Activated T-cell treated with anti-CD3 and anti-CD28 coated beads, Interleukin-2, amount 50 U/mL, for 72 hours (primary cell): ENCODE data around the gene KRT37. TPM values are rescaled to one million over a fixed set of nuclear protein-coding genes. Genes with fewer than 3 reads are reported as not detected.
A peak's percentile ranks its signal among the peaks of the same experiment; 100 is the strongest.
"Not testable (repeated sequence)": the region's sequence is repeated elsewhere in the genome, so short reads cannot be mapped to it uniquely, and the experiment has no call there.

ENCODE experiments used
- ATAC-seq, 2 donors: fragments of 150-1000 bp; cut with Tn5 transposase; replicated peaks in 1 of 2; 2 replicates each; pipeline ENCODE4 v1.10.0; 2021; ENCODE audit warnings: moderate library complexity in 2 of 2, mild to moderate bottlenecking in 1 of 2
- DNase-seq, 2 donors: peaks; one replicate each; pipeline ENCODE4 v3.0.0; 2021 to 2022; ENCODE audit warnings: mixed read lengths in 1 of 2
- H3K27ac Mint-ChIP-seq: one replicate; pipeline ENCODE4 v1.8.0; 2022; ENCODE audit warnings: mild to moderate bottlenecking, moderate library complexity, mixed read lengths
- H3K27me3 Mint-ChIP-seq: one replicate; pipeline ENCODE4 v1.8.0; 2022; ENCODE audit warnings: low read depth, mixed read lengths
- H3K36me3 Mint-ChIP-seq, 2 donors: one replicate each; pipeline ENCODE4 v1.8.0; 2022; ENCODE audit warnings: mixed read lengths in 2 of 2, mild to moderate bottlenecking in 1 of 2; ENCODE audit not compliant: insufficient read depth in 2 of 2
- H3K4me1 Mint-ChIP-seq: one replicate; pipeline ENCODE4 v1.8.0; 2022; ENCODE audit warnings: low read depth, mixed read lengths
- H3K4me3 Mint-ChIP-seq, 2 donors: one replicate each; pipeline ENCODE4 v1.8.0; 2022; ENCODE audit warnings: mild to moderate bottlenecking in 2 of 2, mixed read lengths in 2 of 2, moderate library complexity in 2 of 2
- H3K9me3 Mint-ChIP-seq, 2 donors: one replicate each; pipeline ENCODE4 v1.8.0; 2022; ENCODE audit warnings: mixed read lengths in 2 of 2
- total RNA-seq, 2 donors: library from RNA; stranded (reverse); gene quantifications; one replicate each; pipeline ENCODE4 v1.2.3, GENCODE V29; 2022

The KRT37 gene
- total RNA-seq, 2 donors from 2014 or later: not detected

DNA sequence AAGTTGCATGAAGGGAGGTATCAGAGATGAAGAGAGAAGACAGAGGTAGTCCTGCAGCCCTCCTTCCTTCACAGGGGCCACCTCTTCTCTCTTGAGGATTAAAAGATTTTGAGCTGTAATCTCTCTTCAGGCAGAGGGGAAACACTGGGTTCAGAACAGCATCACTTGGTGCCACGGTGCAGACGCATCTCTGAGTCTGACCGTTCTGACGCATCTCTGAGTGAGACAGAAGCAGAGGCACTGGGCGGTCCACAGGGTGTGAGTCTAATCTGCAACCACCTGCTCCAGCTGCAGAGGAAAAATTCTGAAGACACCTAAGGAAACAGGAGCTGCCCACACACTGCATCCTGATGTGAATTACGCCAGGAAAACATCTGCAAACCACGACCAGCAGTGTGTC, 5.3 kb upstream of the KRT37 start:
- ATAC-seq: no peak
- H3K36me3 Mint-ChIP-seq: no peaks in the 10 kb centered on the region
- H3K27me3 Mint-ChIP-seq: no peaks in the 10 kb centered on the region
- H3K9me3 Mint-ChIP-seq: no peaks in the 10 kb centered on the region
- H3K4me3 Mint-ChIP-seq: no peak overlapping the region
- no peaks in the 10 kb centered on the region for H3K4me1 Mint-ChIP-seq
- DNase-seq: no peak
- H3K27ac Mint-ChIP-seq: no peak overlapping the region

DNA sequence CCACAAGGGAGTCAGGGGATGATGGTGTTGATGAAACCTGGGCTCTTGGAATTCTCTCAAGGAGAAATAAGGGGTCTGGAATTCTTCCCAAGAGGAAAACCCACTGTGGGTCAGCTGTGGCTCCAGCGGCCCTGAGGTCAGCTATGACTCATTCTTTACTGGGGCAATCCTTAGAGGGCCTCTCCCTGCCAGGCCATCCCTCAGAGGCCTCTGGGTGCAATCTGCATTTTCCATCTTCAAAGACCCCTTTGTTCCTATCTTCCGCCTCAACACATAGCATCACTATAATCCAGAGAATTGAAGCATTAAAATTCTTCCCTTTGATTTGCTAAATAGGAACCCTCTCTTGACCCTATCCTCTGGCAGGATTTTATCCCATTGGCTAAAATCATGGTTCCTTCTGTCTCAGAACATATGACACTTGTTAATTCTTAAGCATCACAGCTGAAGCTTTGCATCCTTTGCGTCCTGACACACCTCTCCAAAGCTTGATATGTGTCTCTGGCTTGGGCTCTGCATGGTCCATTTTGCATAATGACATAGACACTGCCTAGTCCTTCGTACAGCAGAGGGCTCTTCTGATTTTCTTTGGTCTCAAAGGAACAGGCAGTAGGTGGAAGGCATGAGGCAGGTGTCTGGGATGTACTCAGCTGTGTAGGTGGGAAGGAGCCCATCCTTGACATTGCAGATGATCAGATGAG, 4.4 kb upstream of the KRT37 start:
- Mint-ChIP-seq H3K36me3 (no peaks in the 10 kb centered on the region), H3K4me3 (no peak overlapping the region), H3K27me3 (no peaks in the 10 kb centered on the region), H3K4me1 (no peaks in the 10 kb centered on the region), H3K9me3 (no peaks in the 10 kb centered on the region), H3K27ac (no peak overlapping the region)
- ATAC-seq: no peak
- no peak for DNase-seq

DNA sequence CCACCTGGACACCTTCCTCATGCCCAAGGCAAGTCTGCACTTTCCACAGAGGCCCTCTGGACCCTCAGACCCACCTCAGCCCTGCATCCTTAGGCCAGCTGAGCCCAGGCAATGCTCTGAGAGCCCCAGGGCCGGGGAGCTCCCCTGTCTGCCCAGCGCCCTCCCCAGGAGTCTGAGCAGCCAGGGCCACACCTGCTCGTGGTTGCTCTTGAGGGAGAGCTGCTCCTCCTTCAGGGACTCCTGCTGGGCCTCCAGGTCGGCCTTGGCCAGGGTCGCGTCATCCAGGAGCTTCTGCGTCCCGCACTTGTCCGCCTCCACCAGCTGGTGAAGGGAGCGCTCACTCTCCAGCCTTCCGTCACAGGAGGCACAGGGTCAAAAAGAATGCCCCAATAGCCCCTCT, 1.8 kb downstream of the KRT37 start:
- H3K4me3 Mint-ChIP-seq, ATAC-seq, H3K4me1 Mint-ChIP-seq, H3K27me3 Mint-ChIP-seq, H3K9me3 Mint-ChIP-seq, DNase-seq, H3K36me3 Mint-ChIP-seq, H3K27ac Mint-ChIP-seq: not testable (repeated sequence)

DNA sequence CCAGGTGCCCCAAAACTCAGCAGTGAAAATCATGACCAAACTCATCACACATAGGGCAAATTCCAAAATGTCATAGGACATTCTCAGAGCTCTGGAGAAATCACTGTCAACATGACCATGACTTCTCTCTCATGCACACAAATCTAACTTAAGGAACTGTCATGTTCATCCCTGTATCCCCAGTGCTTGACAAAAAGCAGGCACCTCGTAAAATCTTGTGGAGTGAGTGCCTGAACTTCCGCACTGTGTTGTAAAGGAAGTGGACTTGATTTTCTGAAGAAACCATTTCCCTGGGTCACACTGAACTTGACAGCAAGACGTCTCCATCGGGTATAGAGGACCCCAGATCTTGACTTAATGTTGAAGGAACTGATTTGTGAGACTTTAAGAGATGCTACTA, 2.8 kb downstream of the KRT37 start:
- Mint-ChIP-seq H3K4me1 (no peaks in the 10 kb centered on the region), H3K4me3 (no peak overlapping the region), H3K9me3 (no peaks in the 10 kb centered on the region)

DNA sequence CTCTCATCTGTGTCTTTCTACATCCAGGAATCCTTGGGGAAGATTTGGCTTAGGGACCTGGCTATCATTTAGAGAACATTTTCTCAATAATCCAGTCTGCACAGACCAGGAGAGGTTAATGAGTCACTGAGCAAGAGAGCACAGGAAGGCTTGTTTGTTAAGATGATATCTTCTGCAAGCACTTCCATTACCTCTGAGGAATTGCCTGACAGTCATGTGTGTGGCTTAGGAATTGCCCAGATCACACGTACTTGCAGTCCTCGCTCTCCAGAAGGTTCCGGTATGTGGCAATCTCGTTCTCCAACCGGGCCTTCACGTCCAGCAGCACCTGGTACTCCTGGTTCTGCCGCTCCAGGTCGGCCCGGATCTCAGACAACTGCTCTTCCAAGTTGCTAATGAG, 3.3 kb downstream of the KRT37 start:
- no peak overlapping the region for H3K27ac Mint-ChIP-seq
- H3K36me3 Mint-ChIP-seq: no peaks in the 10 kb centered on the region
- no peaks in the 10 kb centered on the region for H3K4me1 Mint-ChIP-seq
- ATAC-seq: no peak
- no peak overlapping the region for H3K4me3 Mint-ChIP-seq
- no peaks in the 10 kb centered on the region for H3K27me3 Mint-ChIP-seq
- DNase-seq: no peak
- H3K9me3 Mint-ChIP-seq: no peaks in the 10 kb centered on the region

More for the DNA sequence above, 2.8 kb downstream of the KRT37 start:
- no peak overlapping the region for H3K27ac Mint-ChIP-seq
- ATAC-seq (no peak), DNase-seq (no peak)
- no peaks in the 10 kb centered on the region for H3K27me3 Mint-ChIP-seq
- no peaks in the 10 kb centered on the region for H3K36me3 Mint-ChIP-seq

DNA sequence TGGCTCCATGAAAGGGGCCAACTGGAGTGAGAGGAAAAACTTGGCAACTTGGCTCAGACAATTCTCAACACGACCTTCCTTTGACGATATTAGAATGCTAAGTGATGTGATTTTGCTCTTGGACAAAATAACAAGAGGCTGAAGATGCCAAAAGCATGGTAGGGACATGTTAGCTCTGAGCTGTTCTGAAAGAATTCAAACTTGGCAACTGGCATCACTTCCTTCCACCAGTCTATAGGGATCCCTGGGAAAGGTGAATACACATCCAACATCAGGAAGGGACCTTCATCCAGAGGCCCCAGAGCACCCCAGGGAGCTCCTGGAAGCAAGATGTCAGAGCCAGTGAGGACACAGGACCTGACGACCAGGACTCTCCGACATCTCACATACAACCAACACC, 4.3 kb downstream of the KRT37 start:
- Mint-ChIP-seq H3K4me3 (no peak overlapping the region), H3K36me3 (no peaks in the 10 kb centered on the region), H3K9me3 (no peaks in the 10 kb centered on the region), H3K4me1 (no peaks in the 10 kb centered on the region), H3K27ac (no peak overlapping the region), H3K27me3 (no peaks in the 10 kb centered on the region)
- ATAC-seq: no peak
- DNase-seq: no peak

- Mint-ChIP-seq H3K4me3 (no peak overlapping the region), H3K9me3 (no peaks in the 10 kb centered on the region), H3K4me1 (no peaks in the 10 kb centered on the region), H3K36me3 (no peaks in the 10 kb centered on the region), H3K27me3 (no peaks in the 10 kb centered on the region), H3K27ac (no peak overlapping the region)
- ATAC-seq (no peak), DNase-seq (no peak)
These were observed 4.7 kb downstream of the KRT37 start for GRCh38 chr17:41419716-41420115.

- Mint-ChIP-seq H3K4me1 (no peaks in the 10 kb centered on the region), H3K36me3 (no peaks in the 10 kb centered on the region), H3K9me3 (no peaks in the 10 kb centered on the region), H3K27me3 (no peaks in the 10 kb centered on the region), H3K4me3 (no peak overlapping the region), H3K27ac (no peak overlapping the region)
- ATAC-seq: no peak
- DNase-seq: no peak
These were observed 6.1 kb downstream of the KRT37 start for GRCh38 chr17:41418116-41418860.

DNA sequence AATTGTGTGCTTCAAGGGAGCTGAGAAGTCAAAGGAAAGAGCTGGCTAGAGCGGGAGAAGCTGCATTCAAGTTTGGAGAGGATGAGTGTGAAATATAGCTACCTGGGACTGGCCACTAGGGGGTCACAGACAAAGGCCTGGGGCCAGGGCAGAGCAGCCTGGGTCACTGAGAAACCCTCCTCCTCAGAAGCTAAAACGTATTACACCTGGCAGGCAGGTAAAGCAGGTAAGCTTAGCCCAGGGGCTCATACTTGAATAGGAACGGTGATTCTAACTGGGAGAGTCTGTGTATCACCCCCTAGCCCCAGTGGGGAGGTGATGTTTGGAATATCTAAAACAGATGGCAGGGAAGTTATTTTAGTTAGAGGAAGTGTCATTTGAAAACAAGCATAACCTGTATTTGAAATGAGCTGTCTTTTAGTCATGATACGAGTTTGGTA, 6.8 kb downstream of the KRT37 start:
- Mint-ChIP-seq H3K27ac (no peak overlapping the region), H3K4me3 (no peak overlapping the region)

GRCh38 chr17:41417127-41417526, 7.3 kb downstream of the KRT37 start:
- H3K27ac Mint-ChIP-seq: no peak overlapping the region

More for the DNA sequence above, 6.8 kb downstream of the KRT37 start:
- H3K36me3 Mint-ChIP-seq: no peaks in the 10 kb centered on the region
- no peaks in the 10 kb centered on the region for H3K9me3 Mint-ChIP-seq
- no peaks in the 10 kb centered on the region for H3K4me1 Mint-ChIP-seq
- ATAC-seq (peak in 1 of 2 donors; percentile 43), DNase-seq (no peak)
- no peaks in the 10 kb centered on the region for H3K27me3 Mint-ChIP-seq

DNA sequence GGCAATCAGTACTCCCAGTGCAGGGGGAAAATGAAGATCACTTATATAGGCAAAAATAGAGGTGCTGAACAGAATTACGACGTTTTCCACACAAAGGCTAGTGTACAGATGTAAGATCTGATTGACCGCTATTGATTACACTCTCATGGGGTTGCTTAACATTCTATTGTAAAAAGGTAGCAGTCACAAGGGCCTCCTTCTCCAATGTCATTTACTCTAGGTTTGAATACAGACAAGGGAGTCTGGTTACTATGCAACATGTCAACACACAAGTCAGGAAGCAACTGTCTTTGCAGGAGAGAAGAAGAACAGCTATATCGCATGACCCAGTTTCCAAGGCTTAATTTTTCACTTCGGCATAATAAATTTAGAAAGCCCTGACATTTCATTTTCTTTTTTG, 7.9 kb downstream of the KRT37 start:
- Mint-ChIP-seq H3K4me1 (no peaks in the 10 kb centered on the region), H3K36me3 (no peaks in the 10 kb centered on the region), H3K4me3 (no peak overlapping the region), H3K9me3 (no peaks in the 10 kb centered on the region), H3K27ac (no peak overlapping the region), H3K27me3 (no peaks in the 10 kb centered on the region)
- ATAC-seq: no peak
- no peak for DNase-seq

More at GRCh38 chr17:41417127-41417526, 7.3 kb downstream of the KRT37 start:
- Mint-ChIP-seq H3K9me3 (no peaks in the 10 kb centered on the region), H3K4me3 (no peak overlapping the region), H3K27me3 (no peaks in the 10 kb centered on the region), H3K4me1 (no peaks in the 10 kb centered on the region), H3K36me3 (no peaks in the 10 kb centered on the region)
- no peak for ATAC-seq
- no peak for DNase-seq

- no peaks in the 10 kb centered on the region for H3K36me3 Mint-ChIP-seq
- H3K27ac Mint-ChIP-seq: no peak overlapping the region
- no peaks in the 10 kb centered on the region for H3K9me3 Mint-ChIP-seq
- ATAC-seq (no peak), DNase-seq (no peak)
- H3K27me3 Mint-ChIP-seq: no peaks in the 10 kb centered on the region
- H3K4me3 Mint-ChIP-seq: no peak overlapping the region
- no peaks in the 10 kb centered on the region for H3K4me1 Mint-ChIP-seq
These were observed 8.5 kb downstream of the KRT37 start for GRCh38 chr17:41415833-41416335.

GRCh38 chr17:41415411-41415810, 9.0 kb downstream of the KRT37 start:
- DNase-seq (no peak), ATAC-seq (no peak)
- Mint-ChIP-seq H3K4me1 (no peaks in the 10 kb centered on the region), H3K4me3 (no peak overlapping the region), H3K36me3 (no peaks in the 10 kb centered on the region), H3K9me3 (no peaks in the 10 kb centered on the region), H3K27me3 (no peaks in the 10 kb centered on the region), H3K27ac (no peak overlapping the region)
